IMR-90 (cell line): Measurements from ENCODE around the gene SNAPC4. TPM values are rescaled to one million over a fixed set of nuclear protein-coding genes. Genes with fewer than 3 reads are reported as not detected.

Source experiments
- ATAC-seq: fragments of 200-7000 bp; cut with Tn5 transposase; 2 replicates; pipeline ENCODE4 v1.9.1; 2020; ENCODE audit warnings: low read depth, mild to moderate bottlenecking, moderate library complexity
- BruUV-seq: library from RNA; stranded (reverse); fragments of 400-500 nt; replicated peaks from 2 replicates; lab custom pipeline; 2021; lab: Mats Ljungman, UMichigan
- CTCF ChIA-PET: fragments of 300-600 bp; formaldehyde crosslinking; extraction: SDS; loops from one replicate; lab custom pipeline; 2021; ENCODE audit warnings: antibody characterized with exemption; lab: Yijun Ruan, JAX
- POLR2A ChIA-PET: fragments of 300-600 bp; sonication (Branson Sonifier 250); formaldehyde crosslinking; loops from one replicate; lab custom pipeline; 2022; ENCODE audit warnings: antibody characterized with exemption; ENCODE audit not compliant: unreplicated experiment; lab: Charles Lee
- DNase-seq: peaks from one replicate; pipeline ENCODE4 v3.0.0; 2013
- H2AFZ ChIP-seq: replicated peaks from 2 replicates; pipeline ENCODE3; 2013; ENCODE audit warnings: low read length, mild to moderate bottlenecking; ENCODE audit not compliant: poor library complexity
- H2AK5ac ChIP-seq: 2 replicates; pipeline ENCODE4 v1.6.1; 2013; ENCODE audit warnings: low read depth, low read length, inconsistent platforms
- H2AK9ac ChIP-seq: replicated peaks from 2 replicates; pipeline ENCODE3; 2013; ENCODE audit warnings: mild to moderate bottlenecking, low read depth, low read length, moderate library complexity; ENCODE audit not compliant: poor library complexity
- H2BK120ac ChIP-seq: 2 replicates; pipeline ENCODE4 v1.6.1; 2013; ENCODE audit warnings: low read depth, low read length, inconsistent platforms
- H2BK15ac ChIP-seq: 3 replicates; pipeline ENCODE4 v1.6.1; 2013; ENCODE audit warnings: low read depth, low read length, inconsistent platforms
- H2BK20ac ChIP-seq: 2 replicates; pipeline ENCODE4 v1.6.1; 2013; ENCODE audit warnings: low read depth, mild to moderate bottlenecking, inconsistent platforms, low read length, moderate library complexity
- H2BK5ac ChIP-seq: 2 replicates; pipeline ENCODE4 v1.6.1; 2013; ENCODE audit warnings: mild to moderate bottlenecking, low read depth, low read length, inconsistent platforms; ENCODE audit not compliant: poor library complexity, severe bottlenecking
- H3K14ac ChIP-seq: replicated peaks from 2 replicates; pipeline ENCODE4 v1.6.1; 2013; ENCODE audit warnings: low read depth, low read length, inconsistent platforms
- H3K18ac ChIP-seq: 2 replicates; pipeline ENCODE4 v1.6.1; 2013; ENCODE audit warnings: low read depth, low read length, control low read depth
- H3K23ac ChIP-seq: 2 replicates; pipeline ENCODE4 v1.6.1; 2013; ENCODE audit warnings: low read depth, low read length, inconsistent platforms
- H3K27ac ChIP-seq: 2 replicates; pipeline ENCODE4 v1.5.1; 2013; ENCODE audit warnings: mild to moderate bottlenecking, control low read depth, low read length; ENCODE audit not compliant: insufficient read depth
- H3K27me3 ChIP-seq: 2 replicates; pipeline ENCODE4 v1.6.1; 2013; ENCODE audit warnings: low read length; ENCODE audit not compliant: control insufficient read depth, insufficient read depth
- H3K36me3 ChIP-seq: 2 replicates; pipeline ENCODE4 v1.6.1; 2013; ENCODE audit warnings: low read length, mixed read lengths; ENCODE audit not compliant: control insufficient read depth, insufficient read depth
- H3K4ac ChIP-seq: 2 replicates; pipeline ENCODE4 v1.6.1; 2013; ENCODE audit warnings: low read depth, low read length, inconsistent platforms
- H3K4me1 ChIP-seq: 2 replicates; pipeline ENCODE4 v1.6.1; 2013; ENCODE audit warnings: low read length, mixed read lengths; ENCODE audit not compliant: control insufficient read depth, insufficient read depth
- H3K4me2 ChIP-seq: 2 replicates; pipeline ENCODE4 v1.6.1; 2013; ENCODE audit warnings: low read depth, mild to moderate bottlenecking, control low read depth, low read length, moderate library complexity
- H3K4me3 ChIP-seq: 2 replicates; pipeline ENCODE4 v1.5.1; 2013; ENCODE audit warnings: low read depth, mild to moderate bottlenecking, control low read depth, low read length, moderate library complexity; ENCODE audit not compliant: insufficient read depth
- H3K56ac ChIP-seq: 2 replicates; pipeline ENCODE4 v1.6.1; 2013; ENCODE audit warnings: low read length, inconsistent platforms; ENCODE audit not compliant: insufficient read depth; ENCODE audit errors: extremely low read depth
- H3K79me1 ChIP-seq, 2 experiments: 2 replicates each; pipeline ENCODE4 v1.6.1; 2013; ENCODE audit warnings: low read length in 2 of 2, inconsistent platforms in 1 of 2, low read depth in 1 of 2
- H3K9ac ChIP-seq: 2 replicates; pipeline ENCODE4 v1.6.1; 2013; ENCODE audit warnings: low read depth, low read length, control low read depth
- H3K9me1 ChIP-seq: 2 replicates; pipeline ENCODE4 v1.6.1; 2013; ENCODE audit warnings: low read length, inconsistent platforms; ENCODE audit not compliant: insufficient read depth
- H3K9me3 ChIP-seq: 2 replicates; pipeline ENCODE4 v1.6.1; 2013; ENCODE audit warnings: low read length; ENCODE audit not compliant: control insufficient read depth, insufficient read depth
- H4K20me1 ChIP-seq: 2 replicates; pipeline ENCODE4 v1.6.1; 2013; ENCODE audit warnings: low read length, inconsistent platforms; ENCODE audit not compliant: insufficient read depth
- H4K5ac ChIP-seq: 2 replicates; pipeline ENCODE4 v1.6.1; 2013; ENCODE audit warnings: mild to moderate bottlenecking, low read depth, low read length, control low read depth
- H4K8ac ChIP-seq, 2 experiments: 2 replicates each; pipeline ENCODE4 v1.6.1; 2013; ENCODE audit warnings: low read depth in 2 of 2, low read length in 2 of 2, control low read depth in 1 of 2, inconsistent platforms in 1 of 2
- H4K91ac ChIP-seq: 2 replicates; pipeline ENCODE4 v1.6.1; 2013; ENCODE audit warnings: low read depth, low read length, inconsistent platforms; ENCODE audit not compliant: insufficient read depth
- BHLHE40 ChIP-seq: fragments of 150-350 bp; IDR thresholded peaks from 2 replicates; pipeline ENCODE4 v1.6.1; 2016; ENCODE audit warnings: mild to moderate bottlenecking, low read depth, low read length
- CEBPB ChIP-seq: IDR thresholded peaks from 2 replicates; pipeline ENCODE4 v1.6.1; 2012; ENCODE audit warnings: low read depth, low read length, improper control_type of control experiment
- CHD1 ChIP-seq: IDR thresholded peaks from 2 replicates; pipeline ENCODE4 v1.6.1; 2012; ENCODE audit warnings: low read depth, low read length, improper control_type of control experiment
- FOS ChIP-seq: fragments of 150-350 bp; IDR thresholded peaks from 2 replicates; pipeline ENCODE4 v1.6.1; 2016; ENCODE audit warnings: low read depth, low read length
- MAFK ChIP-seq: IDR thresholded peaks from 2 replicates; pipeline ENCODE4 v1.6.1; 2012; ENCODE audit warnings: low read depth, low read length, improper control_type of control experiment
- MAZ ChIP-seq: IDR thresholded peaks from 2 replicates; pipeline ENCODE4 v1.6.1; 2012; ENCODE audit warnings: low read depth, mild to moderate bottlenecking, low read length, improper control_type of control experiment, moderate library complexity, borderline replicate concordance
- MXI1 ChIP-seq: IDR thresholded peaks from 2 replicates; pipeline ENCODE4 v1.6.1; 2012; ENCODE audit warnings: low read depth, mild to moderate bottlenecking, low read length, moderate library complexity, borderline replicate concordance
- NFE2L2 ChIP-seq: fragments of 150-350 bp; IDR thresholded peaks from 2 replicates; pipeline ENCODE4 v1.6.1; 2016; ENCODE audit warnings: low read depth, mild to moderate bottlenecking, low read length
- POLR2A ChIP-seq: IDR thresholded peaks from 2 replicates; pipeline ENCODE4 v1.6.1; 2012; ENCODE audit warnings: mild to moderate bottlenecking, low read depth, low read length
- RAD21 ChIP-seq: IDR thresholded peaks from 2 replicates; pipeline ENCODE4 v1.6.1; 2012; ENCODE audit warnings: low read length, improper control_type of control experiment
- RCOR1 ChIP-seq: IDR thresholded peaks from 2 replicates; pipeline ENCODE4 v1.6.1; 2012; ENCODE audit warnings: mild to moderate bottlenecking, low read length, improper control_type of control experiment; ENCODE audit not compliant: insufficient replicate concordance
- RFX5 ChIP-seq: IDR thresholded peaks from 2 replicates; pipeline ENCODE4 v1.8.0; 2012; ENCODE audit warnings: low read depth, mild to moderate bottlenecking, low read length, moderate library complexity
- SMC3 ChIP-seq: fragments of 150-350 bp; IDR thresholded peaks from 2 replicates; pipeline ENCODE4 v1.6.1; 2016; ENCODE audit warnings: low read depth, mild to moderate bottlenecking, antibody characterized with exemption, low read length, moderate library complexity
- WGBS, 2 experiments: methylation state at CpG; one replicate each; pipeline versions ENCODE4 v1.1.5 to v1.1.7; 2013; ENCODE audit warnings: missing lambda C conversion rate in 2 of 2; ENCODE audit not compliant: insufficient read length in 1 of 2; ENCODE audit errors: extremely low coverage in 2 of 2; 5-methylcytosine and 5-hydroxymethylcytosine counted together
- dilution Hi-C: fragments of 300-500 bp; cut with HindIII; formaldehyde crosslinking; loops from one replicate; pipeline ENCODE4 v1.14.3; 2018; ENCODE audit warnings: low sequenced_read_pairs; ENCODE audit not compliant: unreplicated experiment
- in situ Hi-C: fragments of 300-500 bp; cut with MboI; formaldehyde crosslinking; loops from 3 replicates; pipeline ENCODE4 v1.14.3; 2019; ENCODE audit warnings: low sequenced_read_pairs, inconsistent platforms, mixed read lengths
- intact Hi-C: fragments of 100-400 bp; cut with micrococcal nuclease; formaldehyde crosslinking; loops from 2 replicates; pipeline ENCODE4 v1.10.0; 2022
- polyA plus RNA-seq, 3 experiments: library from polyadenylated mRNA; depleted of rRNA; stranded (reverse); fragments of >200 nt; gene quantifications; 2 replicates each; pipeline ENCODE4 v1.2.3, GENCODE V29; 2012; ENCODE audit warnings: low replicate concordance in 1 of 3
- total RNA-seq: library from RNA; depleted of rRNA; stranded (reverse); fragments of >200 nt; gene quantifications from 2 replicates; pipeline ENCODE4 v1.2.3, GENCODE V29; 2012
- TF ChIP-seq, protein P1 (sequence below): fragments of 150-350 bp; IDR thresholded peaks from 2 replicates; pipeline ENCODE4 v1.6.1; 2016; ENCODE audit warnings: low read depth, mild to moderate bottlenecking, low read length, moderate library complexity, borderline replicate concordance
- TF ChIP-seq, protein P2 (sequence below): conservative IDR thresholded peaks from 2 replicates; pipeline ENCODE4 v1.5.1; 2012; ENCODE audit warnings: mild to moderate bottlenecking, low read depth, low read length, improper control_type of control experiment
- TF ChIP-seq, protein P3 (sequence below): fragments of 150-350 bp; IDR thresholded peaks from 2 replicates; pipeline ENCODE4 v1.6.1; 2017; ENCODE audit warnings: mild to moderate bottlenecking, antibody characterized with exemption, low read length, low read depth

SNAPC4 gene
- total and polyA plus RNA-seq, 2 of the 4 experiments (the other 2 are of a cell fraction) = 2.5 to 6.5 TPM

DNA sequence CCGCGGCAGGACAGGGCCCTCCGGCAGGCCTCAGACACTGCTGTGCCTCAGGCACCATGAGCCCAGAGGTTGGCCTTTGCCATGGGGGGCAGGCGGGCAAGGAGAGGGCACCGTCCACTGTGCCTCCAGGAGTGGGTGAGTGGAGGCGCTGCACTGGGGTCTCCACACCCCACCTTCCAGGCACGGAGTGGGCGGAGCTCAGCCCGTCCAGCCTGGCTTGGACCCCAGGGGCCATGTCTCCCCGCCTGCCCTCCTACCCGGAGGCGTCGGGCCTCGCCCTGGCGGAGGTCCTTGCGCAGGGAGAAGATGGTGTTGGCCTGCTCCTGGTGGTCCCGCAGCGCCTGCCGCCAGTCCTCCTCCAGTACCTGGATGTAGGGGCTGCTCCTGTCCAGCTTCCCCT, 29.9 kb downstream of the SNAPC4 start:
- no peak for ATAC-seq
- Histone ChIP-seq H3K79me1 (no peaks in the 10 kb centered on the region; a peak in 1 of 4 replicates), H3K14ac (no peak overlapping the region), H4K8ac (no peak overlapping the region), H2BK20ac (no peak overlapping the region), H3K9me1 (peaks cover 9% of the 10 kb centered on the region), H4K91ac (no peak overlapping the region), H3K4ac (no peak overlapping the region), H2AK9ac (no peak overlapping the region), H2AFZ (no peak overlapping the region), H4K5ac (no peak overlapping the region), H3K18ac (no peak overlapping the region), H3K23ac (no peak overlapping the region), H3K36me3 (no peaks in the 10 kb centered on the region), H2BK5ac (no peak overlapping the region), H3K9ac (no peak overlapping the region), H2AK5ac (no peak overlapping the region), H3K4me1 (peaks cover 15% of the 10 kb centered on the region), H3K56ac (no peak overlapping the region), H3K4me3 (no peak overlapping the region), H2BK120ac (no peak overlapping the region), H3K9me3 (no peaks in the 10 kb centered on the region), H4K20me1 (no peaks in the 10 kb centered on the region), H3K27me3 (no peaks in the 10 kb centered on the region), H2BK15ac (no peak overlapping the region), H3K27ac (no peak overlapping the region), H3K4me2 (no peak overlapping the region)
- TF ChIP-seq MXI1 = no peak
- TF ChIP-seq RAD21 = no peak
- no peak for TF ChIP-seq CHD1
- TF ChIP-seq RFX5 = no peak
- TF ChIP-seq CEBPB = no peak
- TF ChIP-seq, protein P1, sequence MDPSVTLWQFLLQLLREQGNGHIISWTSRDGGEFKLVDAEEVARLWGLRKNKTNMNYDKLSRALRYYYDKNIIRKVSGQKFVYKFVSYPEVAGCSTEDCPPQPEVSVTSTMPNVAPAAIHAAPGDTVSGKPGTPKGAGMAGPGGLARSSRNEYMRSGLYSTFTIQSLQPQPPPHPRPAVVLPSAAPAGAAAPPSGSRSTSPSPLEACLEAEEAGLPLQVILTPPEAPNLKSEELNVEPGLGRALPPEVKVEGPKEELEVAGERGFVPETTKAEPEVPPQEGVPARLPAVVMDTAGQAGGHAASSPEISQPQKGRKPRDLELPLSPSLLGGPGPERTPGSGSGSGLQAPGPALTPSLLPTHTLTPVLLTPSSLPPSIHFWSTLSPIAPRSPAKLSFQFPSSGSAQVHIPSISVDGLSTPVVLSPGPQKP = no peak
- no peak for TF ChIP-seq RCOR1
- TF ChIP-seq MAFK = no peak
- no peak for TF ChIP-seq BHLHE40
- TF ChIP-seq SMC3 = no peak
- TF ChIP-seq NFE2L2 = no peak
- no peak for TF ChIP-seq POLR2A
- TF ChIP-seq, protein P2, sequence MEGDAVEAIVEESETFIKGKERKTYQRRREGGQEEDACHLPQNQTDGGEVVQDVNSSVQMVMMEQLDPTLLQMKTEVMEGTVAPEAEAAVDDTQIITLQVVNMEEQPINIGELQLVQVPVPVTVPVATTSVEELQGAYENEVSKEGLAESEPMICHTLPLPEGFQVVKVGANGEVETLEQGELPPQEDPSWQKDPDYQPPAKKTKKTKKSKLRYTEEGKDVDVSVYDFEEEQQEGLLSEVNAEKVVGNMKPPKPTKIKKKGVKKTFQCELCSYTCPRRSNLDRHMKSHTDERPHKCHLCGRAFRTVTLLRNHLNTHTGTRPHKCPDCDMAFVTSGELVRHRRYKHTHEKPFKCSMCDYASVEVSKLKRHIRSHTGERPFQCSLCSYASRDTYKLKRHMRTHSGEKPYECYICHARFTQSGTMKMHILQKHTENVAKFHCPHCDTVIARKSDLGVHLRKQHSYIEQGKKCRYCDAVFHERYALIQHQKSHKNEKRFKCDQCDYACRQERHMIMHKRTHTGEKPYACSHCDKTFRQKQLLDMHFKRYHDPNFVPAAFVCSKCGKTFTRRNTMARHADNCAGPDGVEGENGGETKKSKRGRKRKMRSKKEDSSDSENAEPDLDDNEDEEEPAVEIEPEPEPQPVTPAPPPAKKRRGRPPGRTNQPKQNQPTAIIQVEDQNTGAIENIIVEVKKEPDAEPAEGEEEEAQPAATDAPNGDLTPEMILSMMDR = no peak
- no peak for TF ChIP-seq FOS
- TF ChIP-seq MAZ = no peak
- TF ChIP-seq, protein P3, sequence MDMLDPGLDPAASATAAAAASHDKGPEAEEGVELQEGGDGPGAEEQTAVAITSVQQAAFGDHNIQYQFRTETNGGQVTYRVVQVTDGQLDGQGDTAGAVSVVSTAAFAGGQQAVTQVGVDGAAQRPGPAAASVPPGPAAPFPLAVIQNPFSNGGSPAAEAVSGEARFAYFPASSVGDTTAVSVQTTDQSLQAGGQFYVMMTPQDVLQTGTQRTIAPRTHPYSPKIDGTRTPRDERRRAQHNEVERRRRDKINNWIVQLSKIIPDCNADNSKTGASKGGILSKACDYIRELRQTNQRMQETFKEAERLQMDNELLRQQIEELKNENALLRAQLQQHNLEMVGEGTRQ = no peak
- dilution Hi-C loops (no loop called here), intact Hi-C loops (no loop called here), in situ Hi-C loops (no loop called here)
- CTCF ChIA-PET = no interaction called here
- DNase-seq = no peak
- 97% methylated on average over 12 of the region's 19 CpGs; no CpG with 5 or more reads in 1 of the 2 experiments for WGBS, 2 experiments
- POLR2A ChIA-PET = no interaction called here
- BruUV-seq = no TSS peak
